ENCODE results near the gene ZBTB8OS.
A peak's percentile ranks its signal among the peaks of the same experiment; 100 is the strongest.
"Not testable (repeated sequence)": the region's sequence is repeated elsewhere in the genome, so short reads cannot be mapped to it uniquely, and the experiment has no call there.

The ZBTB8OS gene

GRCh38 chr1:32650248-32650751 lies at the start of gene ZBTB8OS:
Gene ZBTB8OS (minus strand): TSS chr1:32650550. CDS start chr1:32650529, 21 bp downstream.
- DNase-seq: peak; percentile 93 to 99

GRCh38 chr1:32696996-32697395 lies 46.6 kb upstream of the ZBTB8OS start:
- not testable (repeated sequence) for DNase-seq

DNA sequence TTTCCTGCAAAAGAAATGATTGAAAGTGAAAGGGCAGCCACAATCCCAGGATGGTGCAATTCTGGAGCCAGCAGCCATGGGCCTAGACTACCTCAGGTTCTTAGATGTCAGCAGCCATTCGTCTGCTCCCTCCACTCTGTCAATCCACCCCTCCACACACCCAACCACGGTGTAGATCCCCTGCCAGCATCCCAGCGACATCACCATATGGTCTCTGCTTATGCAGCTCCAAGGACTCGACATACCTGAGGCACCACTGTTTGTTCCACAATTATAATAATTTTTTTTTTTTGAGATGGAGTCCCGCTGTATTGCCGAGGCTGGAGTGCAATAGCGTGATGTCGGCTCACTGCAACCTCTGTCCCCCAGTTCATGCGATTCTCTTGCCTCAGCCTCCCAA lies 45.7 kb upstream of the ZBTB8OS start:
- DNase-seq: no peak

- DNase-seq: peak; percentile 17 to 28
Observed at GRCh38 chr1:32695098-32695904, 45.0 kb upstream of the ZBTB8OS start.

DNA sequence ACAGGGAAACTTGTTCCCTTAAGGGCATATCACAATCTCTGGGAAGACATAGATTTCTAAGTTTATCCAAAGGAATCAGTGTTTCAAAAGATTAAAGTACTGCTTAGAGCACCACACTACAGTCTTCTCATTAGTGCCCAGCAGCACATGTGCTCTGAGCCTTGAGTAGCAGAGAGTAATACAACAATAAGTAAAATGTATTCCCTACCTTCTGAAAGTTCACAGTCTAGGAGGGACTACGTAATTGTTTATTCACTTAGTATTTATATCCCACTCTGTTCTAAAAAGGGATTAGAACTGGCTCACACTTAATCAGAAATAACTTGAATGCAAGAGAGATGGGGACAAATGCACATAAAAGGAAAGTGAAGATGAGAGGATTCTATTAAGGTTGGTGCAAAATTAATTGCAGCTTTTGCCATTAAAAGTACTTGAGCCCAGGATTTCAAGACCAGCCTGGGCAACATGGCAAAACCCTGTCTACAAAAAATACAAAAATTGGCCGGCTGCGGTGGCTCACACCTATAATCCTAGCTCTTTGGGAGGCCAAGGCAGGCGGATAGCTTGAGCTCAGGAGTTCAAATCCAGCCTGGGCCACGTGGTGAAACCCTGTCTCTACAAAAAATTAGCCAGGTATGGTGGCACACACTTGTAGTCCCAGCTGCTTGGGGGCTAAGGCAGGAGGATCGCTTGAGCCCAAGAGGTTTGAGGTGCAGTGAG lies 43.3 kb upstream of the ZBTB8OS start:
- DNase-seq: no peak

DNA sequence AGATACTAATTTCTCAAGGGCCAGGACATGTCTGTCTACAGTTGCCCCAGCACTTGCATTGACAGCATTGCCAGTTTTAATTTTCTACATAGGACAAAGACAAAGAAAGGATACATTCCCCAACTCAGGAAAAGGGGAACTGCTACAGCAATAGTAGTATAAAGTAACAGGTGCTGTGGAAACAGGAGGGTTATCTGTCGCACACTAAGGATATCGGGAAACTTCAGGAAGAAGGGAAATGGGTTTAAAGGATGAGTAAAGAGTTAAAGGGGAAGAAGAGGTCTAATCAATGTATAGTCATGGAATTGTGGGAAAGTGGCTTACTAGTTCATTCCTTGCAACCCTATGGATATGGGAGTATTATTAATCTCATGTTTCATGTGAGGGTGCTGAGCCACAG lies 36.0 kb upstream of the ZBTB8OS start:
- DNase-seq: no peak

DNA sequence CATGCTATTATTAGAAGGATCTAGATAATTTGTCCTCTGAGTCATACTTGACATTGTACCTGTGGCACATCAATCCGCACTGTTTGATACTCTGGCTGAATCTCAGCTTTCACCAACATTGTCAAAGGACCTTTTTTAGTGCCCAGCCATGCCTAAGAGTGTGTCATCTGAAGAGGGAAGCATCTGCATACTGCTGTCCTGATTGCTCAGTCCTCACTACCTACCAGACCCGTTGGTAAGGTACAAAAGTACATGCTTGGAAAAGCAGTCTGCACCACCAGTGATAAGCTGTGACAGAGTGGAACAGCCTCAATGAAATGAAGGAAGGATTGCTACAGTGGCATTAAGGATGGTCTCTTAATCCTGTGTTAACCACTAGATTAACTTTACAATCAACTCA lies 35.1 kb upstream of the ZBTB8OS start:
- no peak for DNase-seq

DNA sequence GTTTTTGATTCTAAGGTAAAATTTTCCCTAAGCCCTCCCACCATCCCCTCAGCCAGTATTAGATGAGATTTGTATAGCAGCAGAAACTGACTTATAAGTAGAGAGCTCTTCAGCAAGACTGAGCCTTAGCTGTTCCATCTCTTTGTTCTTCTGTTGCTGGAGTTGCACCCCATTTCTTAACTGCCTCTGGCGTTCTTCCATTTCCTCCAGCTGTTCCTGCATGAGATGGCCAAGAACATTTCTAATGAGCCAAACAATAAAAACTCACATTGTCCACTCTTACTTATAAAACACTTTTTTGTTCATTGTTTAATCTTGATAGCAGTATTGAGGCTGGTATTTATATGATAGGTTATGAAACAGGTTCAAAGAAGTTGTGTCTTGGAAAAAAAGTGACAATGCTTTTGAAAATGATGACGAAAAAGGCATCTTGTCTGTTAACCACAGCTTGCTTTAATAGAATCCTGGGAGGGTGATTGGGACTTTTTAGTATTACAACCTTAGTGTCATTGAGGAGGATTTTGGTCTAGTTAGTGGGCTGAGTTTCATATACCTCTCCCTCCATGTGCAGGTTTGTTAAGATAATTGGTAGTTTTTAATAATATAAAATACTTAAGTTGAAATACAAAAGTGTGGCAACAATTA lies 33.9 kb upstream of the ZBTB8OS start:
- no peak for DNase-seq

GRCh38 chr1:32683397-32683796 lies 33.0 kb upstream of the ZBTB8OS start:
- DNase-seq: no peak

GRCh38 chr1:32681999-32682398 lies 31.6 kb upstream of the ZBTB8OS start:
- no peak for DNase-seq

- no peak for DNase-seq
Observed at GRCh38 chr1:32681509-32681908, 31.2 kb upstream of the ZBTB8OS start.

GRCh38 chr1:32680642-32681041 lies 30.3 kb upstream of the ZBTB8OS start:
- no peak for DNase-seq

GRCh38 chr1:32679993-32680392 lies 29.6 kb upstream of the ZBTB8OS start:
- DNase-seq: not testable (repeated sequence)

GRCh38 chr1:32676945-32677344 lies 26.6 kb upstream of the ZBTB8OS start:
- no peak for DNase-seq

GRCh38 chr1:32668716-32669115 lies 18.4 kb upstream of the ZBTB8OS start:
- not testable (repeated sequence) for DNase-seq

DNA sequence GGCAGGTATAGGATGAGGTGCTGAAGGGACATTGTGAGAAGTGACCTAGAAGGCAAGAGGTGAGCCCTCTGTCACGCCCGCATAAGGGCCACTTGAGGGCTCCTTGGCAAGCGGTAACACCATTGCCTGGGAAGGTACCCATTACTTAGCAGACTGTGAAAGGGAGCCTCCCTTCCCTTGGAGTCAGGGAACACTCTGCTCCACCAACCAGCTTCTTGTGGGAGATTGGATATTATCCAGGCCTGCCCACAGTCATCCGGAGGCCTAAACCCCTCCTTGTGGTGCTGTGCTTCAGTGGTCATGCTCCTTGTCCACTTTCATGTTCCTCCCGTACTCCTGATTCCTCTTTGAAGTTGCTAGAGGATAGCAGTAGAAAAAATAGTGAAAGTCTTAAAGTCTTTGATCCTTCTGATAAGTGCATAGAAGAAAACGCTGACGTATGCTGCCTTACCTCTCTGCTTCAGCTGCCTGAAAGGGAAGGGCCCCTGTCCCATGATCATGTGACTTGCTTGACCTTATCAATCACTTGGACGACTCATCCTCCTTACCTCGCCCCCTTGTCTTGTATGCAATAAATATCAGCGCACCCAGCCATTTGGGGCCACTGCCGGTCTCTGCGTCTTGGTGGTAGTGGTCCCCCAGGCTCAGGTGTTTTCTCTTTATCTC lies 16.7 kb upstream of the ZBTB8OS start:
- DNase-seq: no peak

DNA sequence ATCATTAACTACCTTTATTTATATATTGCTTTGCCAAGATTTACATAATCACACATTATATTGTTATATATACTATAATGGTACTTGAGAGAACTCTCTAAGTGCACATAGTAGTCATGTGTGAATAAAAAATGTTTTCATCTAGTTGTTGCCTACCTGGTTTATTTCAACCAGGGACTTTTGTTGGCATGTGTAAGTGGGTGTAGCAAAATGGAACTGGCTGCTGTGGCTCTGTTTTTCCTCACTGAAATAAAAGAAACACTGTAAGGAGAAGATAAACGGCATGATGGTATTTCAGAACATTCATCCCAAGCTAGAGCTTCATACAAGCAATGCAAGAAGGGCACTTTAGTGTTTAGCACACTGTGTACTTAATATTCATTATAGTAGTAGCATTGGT lies 15.6 kb upstream of the ZBTB8OS start:
- DNase-seq: no peak

DNA sequence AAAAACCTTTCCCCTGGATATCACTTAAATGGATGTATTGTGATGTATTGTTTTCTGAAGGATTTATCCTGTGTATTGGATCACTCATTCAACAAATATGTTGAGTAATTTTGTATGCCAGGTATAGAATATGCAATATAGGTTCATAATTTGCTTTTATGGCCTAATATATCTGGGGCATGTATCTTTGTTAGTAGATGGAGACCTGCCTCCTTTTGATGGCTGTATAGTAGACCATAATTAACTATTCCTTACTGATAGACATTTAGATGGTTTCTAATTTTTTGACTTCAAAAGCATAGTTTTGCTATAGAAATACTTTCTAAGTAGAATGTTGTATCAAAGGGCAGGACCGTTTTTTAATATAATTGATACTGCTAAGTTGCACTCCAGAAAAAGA lies 9.2 kb upstream of the ZBTB8OS start:
- DNase-seq: no peak

- DNase-seq: no peak
Observed at GRCh38 chr1:32652244-32652962, 2.1 kb upstream of the ZBTB8OS start.

DNA sequence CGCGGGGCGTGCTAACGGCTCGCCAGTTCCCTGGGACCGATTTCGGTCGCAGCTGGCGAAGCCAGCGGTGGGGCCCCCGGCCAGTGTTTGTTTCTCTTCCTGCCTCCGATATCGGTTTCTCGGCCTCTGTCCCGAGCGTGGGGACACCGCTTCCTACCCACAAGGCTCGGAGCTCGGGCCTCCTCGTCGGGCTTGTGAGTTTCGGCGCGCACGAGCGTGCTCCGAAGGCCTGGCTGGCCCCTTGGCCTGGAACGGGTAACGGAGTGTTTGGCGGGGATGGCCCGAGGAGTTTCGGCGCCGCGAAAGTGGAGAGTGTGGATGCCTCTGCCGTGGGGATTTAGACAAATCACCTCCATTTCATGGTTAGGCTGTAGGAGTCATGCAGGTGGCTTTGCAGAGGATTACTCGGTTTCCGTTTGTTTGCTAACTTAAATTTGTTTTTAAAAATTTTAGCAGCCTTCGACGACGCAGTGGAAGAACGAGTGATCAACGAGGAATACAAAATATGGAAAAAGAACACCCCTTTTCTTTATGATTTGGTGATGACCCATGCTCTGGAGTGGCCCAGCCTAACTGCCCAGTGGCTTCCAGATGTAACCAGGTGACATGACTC lies 1.2 kb upstream of the ZBTB8OS start:
- DNase-seq: no peak

GRCh38 chr1:32650752-32651460 lies 556 bp upstream of the ZBTB8OS start, which contains the start of gene RBBP4:
Gene RBBP4 (plus strand): TSS chr1:32651208. CDS start chr1:32651307, 99 bp downstream.
- DNase-seq: peak; percentile 95 to 98

Measured in inflammatory macrophage treated with lipopolysaccharide for 1 hour (primary cell).